Ectodermal cell (in vitro differentiated cells): Measurements from ENCODE around the gene SIRT5.

ENCODE experiments used
- H3K27ac ChIP-seq: 2 replicates; pipeline ENCODE4 v1.7.0; 2013; ENCODE audit warnings: mild to moderate bottlenecking, low read depth, low read length; ENCODE audit not compliant: insufficient read depth, poor library complexity, severe bottlenecking
- H3K27me3 ChIP-seq: 2 replicates; pipeline ENCODE4 v1.7.0; 2013; ENCODE audit warnings: mild to moderate bottlenecking, low read length; ENCODE audit not compliant: insufficient read depth, control insufficient read depth, poor library complexity, severe bottlenecking
- H3K36me3 ChIP-seq: one replicate; pipeline ENCODE4 v1.7.0; 2013; ENCODE audit warnings: low read length; ENCODE audit not compliant: control insufficient read depth, insufficient read depth
- H3K4me1 ChIP-seq: one replicate; pipeline ENCODE4 v1.7.0; 2013; ENCODE audit warnings: low read length; ENCODE audit not compliant: control insufficient read depth, insufficient read depth
- H3K4me3 ChIP-seq: 2 replicates; pipeline ENCODE4 v1.7.0; 2013; ENCODE audit warnings: low read depth, low read length, control low read depth; ENCODE audit not compliant: insufficient read depth
- H3K9me3 ChIP-seq: 2 replicates; pipeline ENCODE4 v1.7.0; 2013; ENCODE audit warnings: mild to moderate bottlenecking, low read length, moderate library complexity; ENCODE audit not compliant: control insufficient read depth
- WGBS, 2 experiments: methylation state at CpG; one replicate each; pipeline ENCODE4 v1.1.7; 2013; ENCODE audit warnings: missing lambda C conversion rate in 2 of 2; 5-methylcytosine and 5-hydroxymethylcytosine counted together

Gene SIRT5

DNA sequence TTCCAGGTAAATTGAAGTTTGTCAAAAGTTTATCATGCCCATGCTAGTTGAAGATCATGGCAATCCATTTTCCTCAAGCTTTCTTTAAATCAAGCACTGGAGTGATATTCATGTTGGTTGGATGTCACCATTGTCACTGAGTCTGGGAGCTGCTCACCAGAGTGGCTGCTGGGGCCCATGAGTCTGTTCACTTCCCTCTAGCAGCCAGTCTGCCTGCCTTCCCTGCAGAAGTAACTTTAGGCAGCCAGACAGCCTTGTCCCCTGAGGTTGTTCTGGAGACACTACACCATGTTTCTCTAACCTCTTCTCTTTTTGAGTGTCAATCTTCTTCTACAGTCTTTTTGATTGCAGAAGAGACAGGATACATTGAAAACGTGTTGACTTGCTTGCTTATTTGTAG is 5.5 kb downstream of the SIRT5 start:
- no peak overlapping the region for H3K27ac ChIP-seq
- WGBS, 2 experiments, result 100% methylated on average over 1 of the region's 1 CpG; no CpG with 5 or more reads in 1 of the 2 experiments
- no peaks in the 10 kb centered on the region for H3K9me3 ChIP-seq
- no peak overlapping the region for H3K4me3 ChIP-seq
- no peaks in the 10 kb centered on the region for H3K4me1 ChIP-seq
- H3K27me3 ChIP-seq, result no peaks in the 10 kb centered on the region
- H3K36me3 ChIP-seq, result no peaks in the 10 kb centered on the region

DNA sequence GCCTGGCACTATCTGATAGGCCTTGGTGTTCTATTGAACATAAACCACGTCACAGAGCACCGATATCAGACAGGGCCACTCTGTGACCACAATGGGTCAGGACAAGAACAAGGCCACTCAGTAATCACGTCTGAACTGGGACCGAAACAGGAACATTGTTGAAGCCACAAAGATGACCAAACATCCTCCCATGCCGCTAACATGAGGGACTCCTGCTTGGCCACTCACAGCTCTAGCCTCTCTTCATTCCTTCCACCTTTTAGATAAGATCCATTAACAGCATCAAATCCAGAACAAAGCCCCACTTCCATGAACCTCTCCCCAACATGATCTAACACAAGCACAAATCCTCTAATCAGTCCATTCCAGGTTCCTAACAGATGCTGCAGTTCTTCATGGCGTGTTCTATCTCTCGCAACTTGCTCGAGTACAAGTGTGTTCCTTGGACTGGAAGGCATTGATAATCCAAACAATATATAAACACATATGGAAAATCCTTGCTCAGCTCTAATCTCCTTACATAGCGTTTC is 7.4 kb downstream of the SIRT5 start:
- Histone ChIP-seq H3K9me3 (no peaks in the 10 kb centered on the region), H3K36me3 (no peaks in the 10 kb centered on the region)
- WGBS, 2 experiments, result 97% methylated on average over 9 of the region's 9 CpGs

DNA sequence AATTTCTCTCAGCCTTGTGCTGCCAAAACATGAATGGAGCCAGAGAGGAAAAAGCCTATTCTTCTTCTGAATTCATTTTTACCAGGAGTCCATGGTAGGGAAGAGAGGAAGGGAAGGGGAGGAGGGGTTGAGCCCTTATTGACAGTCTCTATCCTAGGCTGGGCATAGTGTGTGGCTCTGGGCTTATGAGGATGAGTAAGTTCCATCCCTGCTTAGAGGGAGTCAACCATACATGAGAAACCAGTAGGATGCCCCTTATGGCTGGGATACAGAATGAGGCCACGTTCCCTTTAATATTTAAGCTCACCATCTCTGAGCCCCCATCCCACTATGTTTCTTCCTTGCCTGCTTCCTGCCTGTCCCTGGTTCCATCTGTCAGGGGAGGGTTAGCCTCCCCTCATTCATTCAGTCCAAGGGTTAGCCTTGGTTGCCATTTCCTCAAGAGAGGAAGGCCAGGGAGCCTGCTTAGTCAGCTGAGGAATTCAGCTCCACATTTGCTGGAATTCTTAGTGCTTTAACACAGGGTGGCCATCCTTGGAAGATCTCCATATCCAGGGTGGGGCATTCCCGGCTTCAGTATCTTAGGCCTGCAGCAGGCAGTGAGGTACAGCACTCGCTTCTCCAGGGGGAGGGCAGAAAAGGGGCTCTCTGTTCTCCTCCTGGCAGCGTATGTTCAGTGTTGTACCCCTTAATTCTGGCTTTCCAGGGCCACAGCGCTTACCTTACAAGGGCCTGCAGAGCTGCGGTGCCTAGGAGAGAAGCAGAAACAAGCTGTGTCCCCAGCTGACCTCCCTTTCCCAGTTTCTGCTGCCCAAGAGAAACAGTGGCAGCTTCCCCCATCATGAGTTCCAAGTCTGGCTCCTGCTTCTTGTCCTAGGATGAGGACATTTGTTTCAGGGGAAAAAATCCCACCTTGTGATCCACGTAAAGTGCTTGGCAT is 12.5 kb downstream of the SIRT5 start:
- H3K27ac ChIP-seq, result no peak overlapping the region
- no peaks in the 10 kb centered on the region for H3K4me1 ChIP-seq
- H3K4me3 ChIP-seq, result no peak overlapping the region
- no peaks in the 10 kb centered on the region for H3K9me3 ChIP-seq
- peaks cover 11% of the 10 kb centered on the region for H3K36me3 ChIP-seq
- no peaks in the 10 kb centered on the region for H3K27me3 ChIP-seq
- WGBS, 2 experiments, result 92 to 93% methylated on average over 7 of the region's 7 CpGs

More for the DNA sequence above, 7.4 kb downstream of the SIRT5 start:
- Histone ChIP-seq H3K4me1 (no peaks in the 10 kb centered on the region), H3K27me3 (no peaks in the 10 kb centered on the region), H3K27ac (no peak overlapping the region), H3K4me3 (no peak overlapping the region)

DNA sequence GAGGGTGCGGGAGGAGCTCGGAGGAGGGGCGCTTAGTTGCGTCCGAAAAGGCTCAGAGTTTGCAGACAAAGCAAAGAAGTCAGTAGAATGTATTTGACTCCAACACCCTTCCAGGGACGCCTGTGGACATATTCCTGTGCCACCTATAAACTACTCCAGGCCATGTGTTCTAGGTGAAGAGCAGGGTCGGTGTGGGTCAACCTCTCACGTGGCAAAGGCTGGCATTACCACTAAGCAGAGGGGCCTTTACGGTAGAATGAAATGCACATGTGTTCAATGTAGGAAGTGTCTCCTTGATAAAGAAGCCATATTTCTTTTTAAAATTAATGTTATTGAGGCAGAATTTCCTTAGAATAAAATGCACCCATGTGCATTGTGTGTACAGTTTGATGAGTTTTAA is 15.4 kb downstream of the SIRT5 start:
- H3K27me3 ChIP-seq, result no peaks in the 10 kb centered on the region
- WGBS, 2 experiments, result 93 to 94% methylated on average over 9 of the region's 9 CpGs
- H3K9me3 ChIP-seq, result no peaks in the 10 kb centered on the region
- H3K27ac ChIP-seq, result no peak overlapping the region
- no peak overlapping the region for H3K4me3 ChIP-seq
- peaks cover 17% of the 10 kb centered on the region for H3K36me3 ChIP-seq
- no peaks in the 10 kb centered on the region for H3K4me1 ChIP-seq

DNA sequence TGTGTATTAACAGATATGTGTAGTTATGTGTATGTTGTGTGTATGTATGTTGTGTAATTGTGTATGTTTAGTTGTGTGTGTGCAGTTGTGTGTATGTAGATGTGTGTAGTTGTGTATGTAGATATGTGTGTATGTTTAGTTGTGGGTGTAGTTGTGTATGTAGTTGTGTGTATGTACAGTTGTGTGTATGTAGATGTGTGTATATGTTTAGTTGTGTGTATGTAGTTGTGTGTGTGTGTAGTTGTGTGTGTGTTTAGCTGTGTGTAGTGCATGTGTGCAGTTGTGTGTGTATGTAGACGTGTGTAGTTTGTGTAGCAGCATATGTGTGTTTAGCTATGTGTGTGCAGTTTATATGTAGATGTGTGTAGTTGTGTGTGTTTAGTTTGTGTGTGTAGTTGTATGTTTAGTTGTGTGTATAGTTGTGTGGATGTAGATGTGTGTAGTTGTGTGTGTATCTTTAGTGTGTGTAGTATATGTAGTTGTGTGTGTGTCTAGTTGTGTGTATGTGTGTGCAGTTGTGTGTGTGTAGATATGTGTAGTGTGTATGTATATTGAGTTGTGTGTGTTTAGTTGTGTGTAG is 16.3 kb downstream of the SIRT5 start:
- peaks cover 20% of the 10 kb centered on the region for H3K36me3 ChIP-seq
- H3K9me3 ChIP-seq, result no peaks in the 10 kb centered on the region
- H3K4me3 ChIP-seq, result no peak overlapping the region
- H3K27ac ChIP-seq, result no peak overlapping the region
- H3K4me1 ChIP-seq, result no peaks in the 10 kb centered on the region
- H3K27me3 ChIP-seq, result no peaks in the 10 kb centered on the region
- 79 to 88% methylated on average over 1 of the region's 1 CpG for WGBS, 2 experiments

DNA sequence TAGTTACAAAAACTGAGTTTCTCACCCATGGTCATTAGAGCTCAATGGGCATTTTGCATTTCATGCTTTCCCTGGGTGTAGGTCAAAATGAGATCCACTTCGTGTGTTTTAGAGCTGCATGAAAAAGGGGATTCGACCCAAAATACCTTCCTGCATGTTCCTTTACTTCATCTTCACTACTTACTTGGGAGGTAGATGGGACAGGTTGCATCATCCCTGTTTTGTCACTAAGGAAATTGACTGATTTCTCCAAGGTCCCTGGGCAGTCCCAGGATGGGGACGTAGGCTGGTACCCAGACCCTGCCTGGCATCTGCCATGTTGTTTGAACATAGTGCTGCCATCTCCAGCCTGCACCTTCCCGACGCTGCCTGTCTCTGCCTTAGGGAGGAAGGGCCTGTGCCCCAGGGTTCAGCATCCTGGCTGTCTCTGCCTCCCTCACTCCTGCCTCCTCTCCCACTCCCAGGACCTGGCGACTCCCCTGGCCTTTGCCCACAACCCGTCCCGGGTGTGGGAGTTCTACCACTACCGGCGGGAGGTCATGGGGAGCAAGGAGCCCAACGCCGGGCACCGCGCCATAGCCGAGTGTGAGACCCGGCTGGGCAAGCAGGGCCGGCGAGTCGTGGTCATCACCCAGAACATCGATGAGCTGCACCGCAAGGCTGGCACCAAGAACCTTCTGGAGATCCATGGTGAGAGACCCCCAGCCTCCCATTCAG is 17.0 kb downstream of the SIRT5 start:
- 96% methylated on average over 21 of the region's 21 CpGs for WGBS, 2 experiments
- Histone ChIP-seq H3K4me1 (no peaks in the 10 kb centered on the region), H3K36me3 (peaks cover 20% of the 10 kb centered on the region), H3K27me3 (no peaks in the 10 kb centered on the region), H3K9me3 (no peaks in the 10 kb centered on the region), H3K27ac (no peak overlapping the region), H3K4me3 (no peak overlapping the region)

DNA sequence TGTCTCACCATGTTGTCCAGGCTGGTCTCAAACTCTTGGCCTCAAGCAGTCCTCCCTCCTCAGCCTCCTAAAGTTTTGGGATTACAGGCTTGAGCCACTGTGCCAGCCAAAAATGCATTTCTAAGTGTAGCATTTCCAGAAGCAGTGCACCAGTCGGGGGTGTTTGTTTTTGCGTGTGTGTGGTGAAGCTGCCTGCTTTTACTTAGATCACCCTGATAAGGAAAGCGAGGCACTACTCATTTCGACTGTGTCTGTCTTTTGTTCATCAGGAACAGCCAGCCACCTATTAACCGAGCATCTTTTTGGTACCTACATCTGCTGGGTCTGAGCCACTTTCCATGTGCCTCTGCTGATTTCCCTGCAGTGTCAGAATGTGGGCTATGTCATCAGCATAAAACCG is 18.7 kb downstream of the SIRT5 start:
- Histone ChIP-seq H3K9me3 (no peaks in the 10 kb centered on the region), H3K4me3 (no peak overlapping the region), H3K4me1 (no peaks in the 10 kb centered on the region), H3K27ac (no peak overlapping the region), H3K27me3 (no peaks in the 10 kb centered on the region), H3K36me3 (peaks cover 13% of the 10 kb centered on the region)
- 95 to 98% methylated on average over 6 of the region's 6 CpGs for WGBS, 2 experiments

DNA sequence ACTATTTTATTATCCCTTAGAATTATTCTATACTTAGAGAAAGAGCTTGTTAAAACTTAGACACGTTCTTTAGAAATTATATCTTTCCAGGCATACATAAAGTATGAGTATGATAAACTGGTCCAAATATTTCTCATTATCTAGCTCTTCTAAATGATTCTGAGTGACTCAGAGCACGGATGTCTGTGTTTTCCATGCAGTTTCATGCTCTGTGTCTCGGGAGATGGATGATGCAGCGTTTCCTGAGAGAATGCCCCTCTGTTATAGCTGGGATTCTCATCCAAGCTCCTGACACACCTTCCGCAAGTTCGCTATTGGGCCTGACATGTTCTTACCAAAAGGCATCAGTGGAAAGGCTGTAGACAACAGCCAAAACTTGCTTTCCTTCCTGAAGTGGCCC is 19.3 kb downstream of the SIRT5 start:
- Histone ChIP-seq H3K27ac (no peak overlapping the region), H3K4me3 (no peak overlapping the region), H3K27me3 (no peaks in the 10 kb centered on the region), H3K36me3 (peaks cover 11% of the 10 kb centered on the region), H3K4me1 (no peaks in the 10 kb centered on the region), H3K9me3 (no peaks in the 10 kb centered on the region)
- 96 to 99% methylated on average over 5 to 6 of the region's 6 CpGs for WGBS, 2 experiments

DNA sequence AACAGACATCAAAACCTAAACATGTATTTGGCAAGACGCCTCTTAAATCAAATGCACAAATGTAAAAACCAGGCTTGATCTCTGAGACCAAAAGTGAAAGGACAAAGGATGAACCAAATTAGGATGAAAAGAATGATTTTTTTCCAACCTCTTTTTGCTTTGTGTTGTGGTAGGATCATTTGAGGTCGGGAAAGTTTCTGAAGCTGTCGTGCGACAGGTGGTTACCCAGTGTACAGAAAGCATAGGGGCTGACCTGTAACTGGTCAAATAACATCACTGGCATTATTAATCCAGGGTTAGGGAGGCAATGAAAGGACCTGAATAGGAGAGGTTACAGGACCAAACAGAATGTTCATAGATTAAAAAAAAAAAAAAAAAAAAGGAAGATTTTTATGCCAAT is 22.7 kb downstream of the SIRT5 start:
- Histone ChIP-seq H3K4me1 (no peaks in the 10 kb centered on the region), H3K9me3 (no peaks in the 10 kb centered on the region), H3K4me3 (no peak overlapping the region), H3K27ac (no peak overlapping the region), H3K36me3 (peaks cover 12% of the 10 kb centered on the region), H3K27me3 (no peaks in the 10 kb centered on the region)
- WGBS, 2 experiments, result 95 to 98% methylated on average over 4 of the region's 4 CpGs

DNA sequence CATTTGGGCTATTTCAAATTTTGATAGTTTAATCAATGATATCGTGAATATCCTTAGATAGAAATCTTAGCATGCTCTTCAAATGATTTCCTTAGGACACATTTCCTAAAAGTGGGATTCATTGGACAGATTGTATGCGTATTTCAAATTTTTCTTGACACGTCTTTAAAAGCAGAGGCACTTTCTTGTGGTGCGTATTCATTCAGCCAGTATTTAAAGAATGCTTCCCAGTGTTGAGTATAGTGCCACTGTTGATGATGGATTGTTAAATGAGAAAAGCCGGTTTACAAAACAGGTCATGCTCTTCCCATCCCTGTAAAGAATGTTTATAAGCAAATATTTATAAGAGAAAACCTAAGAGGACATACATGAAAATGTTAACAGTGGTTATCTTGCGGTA is 25.6 kb downstream of the SIRT5 start:
- 97 to 99% methylated on average over 4 to 5 of the region's 6 CpGs for WGBS, 2 experiments
- H3K36me3 ChIP-seq, result peaks cover 9% of the 10 kb centered on the region
- no peaks in the 10 kb centered on the region for H3K4me1 ChIP-seq
- no peak overlapping the region for H3K27ac ChIP-seq
- no peaks in the 10 kb centered on the region for H3K27me3 ChIP-seq
- H3K9me3 ChIP-seq, result no peaks in the 10 kb centered on the region
- no peak overlapping the region for H3K4me3 ChIP-seq
